Body of pancreas (tissue), 4 donors: ENCODE data around the gene MRPS18B. TPM values are rescaled to one million over a fixed set of nuclear protein-coding genes. Genes with fewer than 3 reads are reported as not detected.
A peak's percentile ranks its signal among the peaks of the same experiment; 100 is the strongest.

Experiments used
- ATAC-seq: fragments of 150-250 bp; one replicate; pipeline ENCODE4 v1.9.1; 2016
- DNase-seq, 4 donors: peaks; one replicate each; pipeline ENCODE4 v3.0.0-alpha.2; 2019
- H3K27ac ChIP-seq, 4 donors: fragments of 200-600 bp; sonication (generic); 1 replicate in 3 of 4; 2 replicates in 1 of 4; pipeline versions ENCODE4 v1.5.1 to v1.6.1; 2016 to 2019; ENCODE audit warnings: mild to moderate bottlenecking in 1 of 4, mixed read lengths in 1 of 4, moderate library complexity in 1 of 4
- H3K27me3 ChIP-seq, 2 donors: fragments of 200-600 bp; sonication (generic); one replicate each; pipeline ENCODE4 v1.6.0; 2016; ENCODE audit warnings: mild to moderate bottlenecking in 1 of 2
- H3K36me3 ChIP-seq, 2 donors: fragments of 200-600 bp; sonication (generic); replicated peaks in 1 of 2; 2 replicates each; pipeline ENCODE4 v1.5.1; 2016; ENCODE audit warnings: low read depth in 2 of 2; ENCODE audit not compliant: insufficient read depth in 1 of 2
- H3K4me1 ChIP-seq: fragments of 200-600 bp; sonication (generic); one replicate; pipeline ENCODE4 v1.6.0; 2016
- H3K4me3 ChIP-seq, 2 donors: fragments of 200-600 bp; sonication (generic); 1 replicate in 1 of 2; 2 replicates in 1 of 2; pipeline ENCODE4 v1.5.1; 2016 to 2019
- H3K9me3 ChIP-seq, 3 donors: fragments of 200-600 bp; sonication (generic); 1 replicate in 2 of 3; 2 replicates in 1 of 3; pipeline ENCODE4 v1.5.1; 2016
- POLR2A ChIP-seq, 3 donors: fragments of 450-650 bp; IDR thresholded peaks; one replicate each; pipeline ENCODE4 v1.6.1; 2016; ENCODE audit warnings: antibody characterized with exemption in 3 of 3, mild to moderate bottlenecking in 2 of 3
- WGBS, 2 donors: methylation state at CpG; one replicate each; pipeline ENCODE4 v1.1.5; 2017; 5-methylcytosine and 5-hydroxymethylcytosine counted together
- intact Hi-C: fragments of 100-400 bp; cut with DNase I; formaldehyde crosslinking; loops from one replicate; pipeline ENCODE4 v1.15.1; 2023
- total RNA-seq, 2 donors: library from RNA; depleted of rRNA; stranded (reverse); fragments of >200 nt; gene quantifications; one replicate each; pipeline ENCODE4 v1.1.0, GENCODE V29; 2016
- TF ChIP-seq, protein P1 (sequence below), 7 experiments: fragments of 450-650 bp in 4 of 7; fragments of 200-600 bp in 3 of 7; sonication (generic) in 3 of 7; IDR thresholded peaks; one replicate each; pipeline ENCODE4 v1.5.1; 2016 to 2019; ENCODE audit warnings: antibody characterized with exemption in 7 of 7

Gene MRPS18B
- total RNA-seq, 2 donors from 2014 or later = 26.4 to 35.5 TPM

- peaks cover 6 to 17% of the 10 kb centered on the region in 2 donors for H3K36me3 ChIP-seq
- TF ChIP-seq, protein P1, sequence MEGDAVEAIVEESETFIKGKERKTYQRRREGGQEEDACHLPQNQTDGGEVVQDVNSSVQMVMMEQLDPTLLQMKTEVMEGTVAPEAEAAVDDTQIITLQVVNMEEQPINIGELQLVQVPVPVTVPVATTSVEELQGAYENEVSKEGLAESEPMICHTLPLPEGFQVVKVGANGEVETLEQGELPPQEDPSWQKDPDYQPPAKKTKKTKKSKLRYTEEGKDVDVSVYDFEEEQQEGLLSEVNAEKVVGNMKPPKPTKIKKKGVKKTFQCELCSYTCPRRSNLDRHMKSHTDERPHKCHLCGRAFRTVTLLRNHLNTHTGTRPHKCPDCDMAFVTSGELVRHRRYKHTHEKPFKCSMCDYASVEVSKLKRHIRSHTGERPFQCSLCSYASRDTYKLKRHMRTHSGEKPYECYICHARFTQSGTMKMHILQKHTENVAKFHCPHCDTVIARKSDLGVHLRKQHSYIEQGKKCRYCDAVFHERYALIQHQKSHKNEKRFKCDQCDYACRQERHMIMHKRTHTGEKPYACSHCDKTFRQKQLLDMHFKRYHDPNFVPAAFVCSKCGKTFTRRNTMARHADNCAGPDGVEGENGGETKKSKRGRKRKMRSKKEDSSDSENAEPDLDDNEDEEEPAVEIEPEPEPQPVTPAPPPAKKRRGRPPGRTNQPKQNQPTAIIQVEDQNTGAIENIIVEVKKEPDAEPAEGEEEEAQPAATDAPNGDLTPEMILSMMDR (IDR thresholded peaks at IDR 0.05) = no peak
- TF ChIP-seq POLR2A (IDR thresholded peaks at IDR 0.05) = peak in 1 of 3 donors; percentile 12
- H3K4me3 ChIP-seq = no peak overlapping the region
- no peak for ATAC-seq
- H3K27ac ChIP-seq = peak overlapping the region in 1 of 4 donors; percentile 14
- 43 to 60% methylated on average over 9 of the region's 9 CpGs for WGBS, 2 donors
- DNase-seq = no peak
- H3K9me3 ChIP-seq = no peaks in the 10 kb centered on the region
- peaks cover 46% of the 10 kb centered on the region for H3K4me1 ChIP-seq
- intact Hi-C loops = no loop called here
- H3K27me3 ChIP-seq = no peaks in the 10 kb centered on the region
Observed at GRCh38 chr6:30611150-30611855, 6.3 kb upstream of the MRPS18B start.

DNA sequence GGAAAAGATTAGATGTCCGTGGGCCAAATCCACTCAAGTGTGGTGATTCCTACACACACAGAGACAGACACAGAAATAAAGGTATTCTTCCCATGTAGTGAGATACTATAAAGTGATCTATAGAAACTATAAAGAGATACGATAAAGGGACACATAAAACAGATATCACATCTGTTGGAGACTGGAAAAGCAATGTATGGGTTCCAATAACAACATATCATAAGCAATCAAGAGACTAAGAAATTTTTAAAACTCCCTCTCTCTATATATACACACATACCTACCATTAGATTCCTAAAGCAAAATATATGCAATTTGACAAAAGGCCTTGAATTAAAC lies 5.8 kb upstream of the MRPS18B start:
- H3K4me1 ChIP-seq = peaks cover 46% of the 10 kb centered on the region

GRCh38 chr6:30612213-30612612 lies 5.4 kb upstream of the MRPS18B start:
- TF ChIP-seq, protein P1 (IDR thresholded peaks at IDR 0.05) = peak in 3 of 7 experiments; percentile 15 to 23 (median 18)
- TF ChIP-seq POLR2A (IDR thresholded peaks at IDR 0.05) = peak in 1 of 3 donors; percentile 4
- intact Hi-C loops = no loop called here
- Histone ChIP-seq H3K4me3 (no peak overlapping the region), H3K9me3 (no peaks in the 10 kb centered on the region), H3K4me1 (peaks cover 46% of the 10 kb centered on the region), H3K27ac (peak overlapping the region in 3 of 4 donors; percentile 1 to 96 (median 96)), H3K27me3 (no peaks in the 10 kb centered on the region), H3K36me3 (peaks cover 0 to 9% of the 10 kb centered on the region in 2 donors)
- WGBS, 2 donors = 48 to 61% methylated on average over 1 of the region's 1 CpG
- DNase-seq (no peak), ATAC-seq (no peak)

More for the DNA sequence above, 5.8 kb upstream of the MRPS18B start:
- no peak for ATAC-seq
- peak overlapping the region in 1 of 4 donors; percentile 1 for H3K27ac ChIP-seq
- H3K9me3 ChIP-seq = no peaks in the 10 kb centered on the region
- peaks cover under 1 to 11% of the 10 kb centered on the region in 2 donors for H3K36me3 ChIP-seq
- TF ChIP-seq, protein P1 (IDR thresholded peaks at IDR 0.05) = no peak
- TF ChIP-seq POLR2A (IDR thresholded peaks at IDR 0.05) = no peak
- H3K4me3 ChIP-seq = no peak overlapping the region
- WGBS, 2 donors = 26 to 35% methylated on average over 2 of the region's 2 CpGs
- H3K27me3 ChIP-seq = no peaks in the 10 kb centered on the region
- DNase-seq = no peak
- intact Hi-C loops = no loop called here

GRCh38 chr6:30612687-30613248 lies 4.9 kb upstream of the MRPS18B start:
- TF ChIP-seq, protein P1 (IDR thresholded peaks at IDR 0.05) = no peak
- peak in 2 of 3 donors; percentile 6 to 18 for TF ChIP-seq POLR2A (IDR thresholded peaks at IDR 0.05)
- DNase-seq = no peak
- ATAC-seq = no peak
- Histone ChIP-seq H3K4me3 (no peak overlapping the region), H3K27ac (peak overlapping the region in 3 of 4 donors; percentile 1 to 96 (median 96)), H3K4me1 (peaks cover 46% of the 10 kb centered on the region), H3K36me3 (peaks cover 0 to 7% of the 10 kb centered on the region in 2 donors), H3K27me3 (no peaks in the 10 kb centered on the region), H3K9me3 (no peaks in the 10 kb centered on the region)
- 25% methylated on average over 6 of the region's 6 CpGs for WGBS, 2 donors
- intact Hi-C loops = no loop called here
